ENCODE measurements around the gene PHKB.
A peak's percentile ranks its signal among the peaks of the same experiment; 100 is the strongest.
"Not testable (repeated sequence)": the region's sequence is repeated elsewhere in the genome, so short reads cannot be mapped to it uniquely, and the experiment has no call there.

PHKB gene

DNA sequence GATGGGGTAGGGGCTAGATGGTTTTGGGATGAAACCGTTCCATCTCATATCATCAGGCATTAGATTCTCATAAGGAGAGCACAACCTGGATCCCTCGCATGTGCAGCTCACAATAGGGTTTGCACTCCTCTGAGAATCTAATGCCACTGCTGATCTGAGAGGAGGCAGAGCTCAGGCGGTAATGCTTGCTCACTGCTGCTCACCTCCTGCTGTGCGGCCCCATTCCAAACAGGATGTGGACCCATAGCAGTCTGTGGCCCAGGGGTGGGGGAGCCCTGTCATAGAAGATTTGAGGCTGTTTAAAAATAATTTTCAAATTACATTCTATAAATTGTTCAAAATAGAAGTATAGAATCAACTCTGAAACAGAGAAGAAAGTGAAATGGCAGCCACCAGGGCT lies 50.8 kb downstream of the PHKB start:
- no peak for DNase-seq

DNA sequence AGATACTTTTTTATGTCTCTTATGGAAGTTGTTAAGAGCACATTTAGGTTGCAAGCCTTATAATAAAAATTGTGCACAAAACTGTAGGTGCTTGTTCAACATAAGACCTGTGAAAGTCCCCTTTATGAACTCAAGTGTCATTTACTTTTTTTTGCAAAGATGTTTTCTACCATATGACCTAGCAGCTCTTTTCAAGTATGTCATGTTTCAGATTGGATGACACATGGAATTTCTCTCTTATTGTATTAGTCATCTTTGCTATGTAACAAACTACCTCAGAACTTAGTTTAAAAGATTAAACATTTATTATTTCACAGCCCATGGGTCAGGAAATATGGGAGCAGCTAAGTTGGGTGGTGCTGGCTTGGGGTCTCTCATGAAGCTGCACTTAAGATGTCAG lies 57.9 kb downstream of the PHKB start:
- DNase-seq: no peak

DNA sequence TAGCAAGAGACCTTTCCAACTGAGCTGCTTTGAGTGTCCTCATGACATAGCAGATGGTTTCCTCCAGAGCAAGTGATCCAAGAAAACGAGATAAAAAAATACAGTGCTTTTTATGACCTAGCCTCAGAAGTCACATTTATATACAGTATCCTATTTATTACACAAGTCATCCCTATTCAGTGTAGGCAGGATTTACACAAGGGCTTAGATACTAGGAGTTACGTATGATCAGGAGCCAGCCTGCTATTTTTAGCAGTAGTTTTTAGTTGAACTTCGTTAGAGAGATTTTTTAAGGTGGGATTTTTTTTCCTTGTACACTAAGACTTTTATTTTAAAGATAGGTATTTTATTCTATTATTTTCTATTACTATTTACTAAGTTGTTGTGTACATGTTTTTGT lies 58.4 kb downstream of the PHKB start:
- no peak for DNase-seq

DNA sequence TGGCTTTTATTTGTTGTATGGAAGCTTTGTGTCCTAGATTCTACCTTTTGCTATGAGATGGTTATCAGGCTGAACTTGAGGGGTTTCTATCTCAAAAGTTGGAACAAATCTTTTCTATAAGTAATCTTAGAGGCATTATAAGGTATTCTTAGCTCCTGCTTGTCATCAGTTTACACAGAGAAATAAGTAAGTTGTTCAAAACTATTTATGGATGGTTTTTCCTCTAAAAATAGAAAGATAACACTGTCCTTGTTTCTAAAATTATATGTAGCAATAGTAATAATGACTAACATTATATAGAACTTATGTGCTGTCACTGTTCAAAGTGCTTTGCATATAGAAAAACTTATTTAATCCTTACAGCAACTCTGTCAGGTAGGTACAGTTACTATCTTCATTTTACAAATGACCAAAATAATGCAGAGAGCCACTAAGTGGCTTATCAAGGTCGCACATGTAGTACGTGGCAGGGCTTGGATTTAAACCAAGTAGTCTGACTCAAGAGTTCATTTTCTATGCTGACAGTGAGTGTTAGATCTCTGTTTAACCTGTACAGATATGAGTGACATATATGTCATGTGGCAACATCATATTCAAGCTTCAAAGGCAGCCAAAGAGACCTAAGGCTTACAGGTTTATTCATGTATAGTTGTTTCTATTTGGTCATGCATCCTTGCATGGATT lies 59.0 kb downstream of the PHKB start:
- no peak for DNase-seq

DNA sequence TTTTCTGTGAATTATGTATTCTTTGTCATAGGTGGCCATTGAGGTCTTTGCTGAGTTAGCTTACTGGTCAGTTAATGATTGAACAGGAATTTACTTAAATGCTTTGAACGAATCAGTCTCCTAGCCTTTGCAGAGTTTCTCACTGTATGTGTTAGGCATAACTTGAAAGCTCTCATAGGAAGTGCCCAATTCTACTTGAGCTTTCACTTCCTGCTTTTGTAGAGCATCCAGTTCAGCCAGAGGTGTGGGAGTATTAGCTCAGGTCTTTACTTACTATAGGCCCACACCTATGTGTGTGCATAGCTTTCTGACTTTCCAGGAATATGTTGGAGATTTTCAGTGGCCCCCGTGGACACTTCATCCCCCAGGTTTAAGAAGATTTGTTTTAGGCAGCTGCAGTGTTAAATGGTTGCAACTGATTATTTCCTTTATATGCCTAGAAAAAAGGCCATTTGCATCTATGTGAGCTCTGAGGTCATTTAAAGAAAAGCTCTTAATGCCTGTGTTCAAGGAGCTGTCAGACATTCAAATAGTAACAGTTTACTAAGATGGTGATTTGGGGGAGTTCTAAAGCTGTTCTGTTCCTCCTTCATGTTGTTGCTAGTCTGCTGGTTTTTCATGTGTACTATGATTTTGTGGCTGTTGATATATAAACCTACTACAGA lies 62.3 kb downstream of the PHKB start:
- DNase-seq: peak in 1 of 2 experiments; percentile 38

DNA sequence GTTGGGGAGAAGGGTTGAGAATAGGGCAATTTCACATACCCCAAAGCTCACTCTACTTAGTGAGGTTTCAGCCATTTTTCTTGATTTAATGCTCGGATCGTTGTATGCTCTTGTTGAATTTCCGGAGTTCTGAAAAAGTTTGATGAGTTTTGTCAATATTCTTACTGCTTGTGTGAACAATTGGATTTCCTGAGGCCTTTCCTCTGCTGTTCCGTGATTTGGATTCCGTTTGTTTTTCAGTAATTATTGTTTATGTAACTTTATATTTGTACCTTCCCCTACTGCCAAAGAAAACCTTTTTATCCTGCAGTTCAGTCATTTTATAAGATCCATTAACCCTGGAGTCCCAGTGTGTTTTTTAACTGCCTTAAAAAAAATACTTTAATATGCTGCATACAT lies 62.9 kb downstream of the PHKB start:
- DNase-seq: no peak

DNA sequence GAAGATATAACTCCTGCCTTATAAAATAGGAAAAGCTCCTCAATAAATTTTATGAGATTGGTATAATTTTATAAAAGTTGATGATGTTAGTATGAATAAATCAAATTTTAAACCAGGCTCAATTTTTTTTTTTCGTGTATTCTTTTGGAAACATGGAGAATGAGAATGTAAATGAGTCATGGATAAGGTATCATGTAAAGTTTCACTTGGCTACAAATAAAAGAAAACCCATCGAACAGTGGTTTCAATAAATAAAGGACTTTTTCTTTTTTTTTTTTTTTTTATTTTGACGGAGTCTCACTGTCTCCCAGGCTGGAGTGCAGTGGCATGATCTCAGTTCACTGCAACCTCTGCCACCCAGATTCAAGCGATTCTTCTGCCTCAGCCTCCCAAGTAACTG lies 67.3 kb downstream of the PHKB start:
- DNase-seq: no peak

DNA sequence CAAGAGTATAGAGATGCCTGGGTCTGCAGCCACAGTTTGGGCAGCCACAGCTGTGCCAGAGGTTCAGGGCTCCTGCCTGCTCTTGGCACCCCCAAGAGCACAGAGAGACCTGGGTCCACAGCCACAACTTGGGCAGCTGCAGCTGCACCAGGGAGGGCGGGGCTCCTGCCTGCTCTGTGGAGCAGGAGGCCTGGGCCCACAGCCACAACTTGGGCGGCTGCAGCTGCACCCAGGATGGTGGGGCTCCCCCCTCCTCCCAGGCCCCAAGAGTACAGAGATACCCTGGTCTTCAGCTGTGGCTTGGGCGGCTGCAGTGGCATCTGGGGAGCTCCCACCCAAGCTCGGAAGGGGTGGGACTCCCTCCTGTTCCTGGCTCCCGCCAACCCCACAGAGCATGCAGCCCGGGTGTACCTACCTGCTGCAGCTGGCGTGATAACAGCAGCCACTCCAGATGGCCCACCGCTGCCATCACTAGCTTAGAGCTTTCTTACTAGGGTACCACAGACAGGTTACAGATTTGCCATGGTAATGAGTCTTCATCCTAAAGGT lies 72.7 kb downstream of the PHKB start:
- DNase-seq: no peak

DNA sequence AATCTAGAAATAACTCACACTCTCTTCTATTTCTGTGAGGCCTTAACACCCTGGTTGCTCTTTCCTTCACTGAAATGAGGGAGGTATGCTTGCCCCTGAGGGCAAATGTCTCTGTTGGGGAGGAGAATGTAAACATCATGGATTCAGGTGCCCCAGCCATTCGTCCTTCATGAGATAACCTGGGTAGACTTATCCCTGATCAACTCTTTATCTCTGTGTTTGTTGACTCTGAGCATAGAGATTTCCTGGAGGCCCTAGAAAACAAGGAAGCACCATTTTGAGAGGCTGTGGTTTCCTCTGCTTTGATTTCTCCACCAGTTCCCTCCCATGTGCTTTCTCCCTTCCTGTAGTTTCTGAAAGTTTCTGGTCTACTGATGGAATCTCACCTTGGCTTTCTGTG lies 77.3 kb downstream of the PHKB start:
- DNase-seq: no peak

DNA sequence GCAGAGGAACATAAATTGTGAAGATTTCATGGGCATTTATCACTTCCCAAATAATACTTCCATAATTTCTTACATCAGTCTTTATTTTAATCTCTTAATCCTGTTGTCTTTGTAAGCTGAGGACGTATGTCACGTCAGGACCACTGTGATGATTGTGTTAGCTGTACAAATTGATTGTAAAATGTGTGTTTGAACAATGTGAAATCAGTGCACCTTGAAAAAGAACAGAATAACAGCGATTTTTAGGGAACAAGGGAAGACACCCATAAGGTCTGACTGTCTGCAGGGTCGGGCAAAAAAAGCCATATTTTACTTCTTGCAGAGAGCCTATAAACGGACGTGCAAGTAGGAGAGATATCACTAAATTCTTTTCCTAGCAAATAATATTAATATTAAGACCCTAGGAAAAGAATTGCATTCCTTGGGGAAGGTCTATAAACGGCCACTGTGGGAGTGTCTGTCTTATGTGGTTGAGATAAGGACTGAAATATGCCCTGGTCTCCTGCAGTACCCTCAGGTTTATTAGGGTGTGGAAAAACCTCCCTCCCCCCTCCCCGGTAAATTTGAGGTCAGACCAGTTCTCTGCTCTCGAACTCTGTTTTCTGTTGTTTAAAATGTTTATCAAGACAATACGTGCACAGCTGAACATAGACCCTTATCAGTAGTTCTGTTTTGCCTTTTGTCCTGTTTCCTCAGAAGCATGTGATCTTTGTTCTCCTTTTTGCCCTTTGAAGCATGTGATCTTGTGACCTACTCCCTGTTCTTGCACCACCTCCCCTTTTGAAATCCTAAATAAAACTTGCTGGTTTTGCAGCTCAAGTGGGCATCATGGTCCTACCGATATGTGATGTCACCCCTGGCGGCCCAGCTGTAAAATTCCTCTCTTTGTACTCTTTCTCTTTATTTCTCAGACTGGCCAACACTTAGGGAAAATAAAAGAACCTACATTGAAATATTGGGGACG lies 78.9 kb downstream of the PHKB start:
- not testable (repeated sequence) for DNase-seq

DNA sequence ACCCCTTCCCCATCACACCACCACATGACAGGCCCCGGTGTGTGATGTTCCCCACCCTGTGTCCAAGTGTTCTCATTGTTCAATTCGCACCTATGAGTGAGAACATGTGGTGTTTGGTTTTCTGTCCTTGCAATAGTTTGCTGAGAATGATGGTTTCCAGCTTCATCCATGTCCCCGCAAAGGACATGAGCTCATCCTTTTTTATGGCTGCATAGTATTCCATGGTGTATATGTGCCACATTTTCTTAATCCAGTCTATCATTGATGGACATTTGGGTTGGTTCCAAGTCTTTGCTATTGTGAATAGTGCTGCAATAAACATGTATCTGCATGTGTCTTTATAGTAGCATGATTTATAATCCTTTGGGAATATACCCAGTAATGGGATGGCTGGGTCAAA lies 80.0 kb downstream of the PHKB start:
- not testable (repeated sequence) for DNase-seq

DNA sequence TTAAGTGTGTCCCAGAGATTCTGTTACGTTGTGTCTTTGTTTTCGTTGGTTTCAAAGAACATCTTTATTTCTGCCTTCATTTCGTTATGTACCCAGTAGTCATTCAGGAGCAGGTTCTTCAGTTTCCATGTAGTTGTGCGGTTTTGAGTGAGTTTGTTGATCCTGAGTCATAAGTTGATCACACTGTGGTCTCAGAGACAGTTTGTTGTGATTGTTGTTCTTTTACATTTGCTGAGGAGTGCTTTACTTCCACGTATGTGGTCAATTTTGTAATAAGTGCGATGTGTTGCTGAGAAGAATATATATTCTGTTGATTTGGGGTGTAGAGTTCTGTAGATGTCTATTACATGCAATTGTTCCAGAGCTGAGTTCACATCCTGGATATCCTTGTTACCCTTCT lies 83.1 kb downstream of the PHKB start:
- DNase-seq: not testable (repeated sequence)

DNA sequence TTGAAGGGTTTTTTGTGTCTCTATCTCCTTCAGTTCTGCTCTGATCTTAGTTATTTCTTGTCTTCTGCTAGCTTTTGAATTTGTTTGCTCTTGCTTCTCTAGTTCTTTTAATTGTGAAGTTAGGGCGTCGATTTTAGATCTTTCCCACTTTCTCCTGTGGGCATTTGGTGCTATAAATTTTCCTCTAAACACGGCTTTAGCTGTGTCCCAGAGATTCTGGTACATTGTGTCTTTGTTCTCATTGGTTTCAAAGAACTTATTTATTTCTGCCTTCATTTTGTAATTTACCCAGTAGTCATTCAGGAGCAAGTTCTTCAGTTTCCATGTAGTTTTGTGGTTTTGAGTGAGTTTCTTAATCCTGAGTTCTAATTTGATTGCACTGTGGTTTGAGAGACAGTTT lies 90.1 kb downstream of the PHKB start:
- not testable (repeated sequence) for DNase-seq

DNA sequence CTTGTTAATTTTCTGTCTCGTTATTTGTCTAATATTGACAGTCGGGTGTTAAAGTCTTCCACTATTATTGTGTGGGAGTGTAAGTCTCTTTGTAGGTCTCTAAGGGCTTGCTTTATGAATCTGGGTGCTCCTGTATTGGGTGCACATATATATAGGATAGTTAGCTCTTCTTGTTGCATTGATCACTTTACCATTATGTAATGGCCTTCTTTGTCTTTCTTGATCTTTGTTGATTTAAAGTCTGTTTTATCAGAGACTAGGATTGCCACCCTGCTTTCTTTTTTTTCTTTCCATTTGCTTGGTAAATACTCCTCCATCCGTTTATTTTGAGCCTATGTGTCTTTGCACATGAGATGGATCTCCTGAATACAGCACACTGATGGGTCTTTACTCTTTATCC lies 90.6 kb downstream of the PHKB start:
- not testable (repeated sequence) for DNase-seq

DNA sequence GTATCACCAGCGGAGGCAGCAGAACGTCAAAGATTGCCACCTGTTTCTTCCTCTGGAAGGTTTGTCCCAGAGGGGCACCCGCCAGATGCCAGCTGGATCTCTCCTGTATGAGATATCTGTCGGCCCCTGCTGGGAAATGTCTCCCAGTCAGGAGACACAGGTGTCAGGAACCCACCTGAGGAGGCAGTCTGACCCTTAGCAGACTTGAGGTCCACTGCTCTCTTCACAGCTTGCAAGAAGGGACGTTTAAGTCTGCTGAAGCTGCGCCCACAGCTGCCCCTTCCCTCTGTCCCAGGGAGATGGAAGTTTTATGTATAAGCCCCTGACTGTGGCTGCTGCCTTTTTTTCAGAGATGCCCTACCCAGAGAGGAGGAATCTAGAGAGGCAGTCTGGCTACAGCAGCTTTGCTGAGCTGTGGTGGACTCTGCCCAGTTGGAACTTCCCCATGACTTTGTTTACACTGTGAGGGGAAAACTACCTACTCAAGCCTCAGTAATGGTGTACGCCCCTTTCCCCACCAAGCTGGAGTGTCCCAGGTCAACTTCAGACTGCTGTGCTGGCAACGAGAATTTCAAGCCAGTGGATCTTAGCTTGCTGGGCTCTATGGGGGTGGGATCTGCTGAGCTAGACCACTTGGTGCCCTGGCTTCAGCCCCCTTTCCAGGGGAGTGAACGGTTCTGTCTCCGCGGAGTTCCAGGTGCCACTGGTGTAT lies 92.9 kb downstream of the PHKB start:
- DNase-seq: no peak

DNA sequence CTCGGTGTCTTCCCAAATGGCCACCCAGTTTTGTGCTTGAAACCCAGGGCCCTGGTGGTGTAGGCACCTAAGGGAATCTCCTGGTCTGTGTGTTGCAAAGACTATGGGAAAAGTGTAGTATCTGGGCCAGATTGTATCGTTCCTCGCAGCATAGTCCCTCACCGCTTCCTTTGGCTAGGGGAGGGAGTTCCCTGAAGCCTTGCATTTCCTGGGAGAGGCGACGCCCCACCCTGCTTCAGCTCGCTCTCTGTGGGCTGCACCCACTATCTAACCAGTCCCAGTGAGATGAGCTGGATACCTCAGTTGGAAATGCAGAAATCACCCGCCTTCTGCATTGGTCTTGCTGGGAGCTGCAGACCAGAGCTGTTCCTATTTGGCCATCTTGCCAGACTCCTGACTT lies 93.5 kb downstream of the PHKB start:
- not testable (repeated sequence) for DNase-seq

DNA sequence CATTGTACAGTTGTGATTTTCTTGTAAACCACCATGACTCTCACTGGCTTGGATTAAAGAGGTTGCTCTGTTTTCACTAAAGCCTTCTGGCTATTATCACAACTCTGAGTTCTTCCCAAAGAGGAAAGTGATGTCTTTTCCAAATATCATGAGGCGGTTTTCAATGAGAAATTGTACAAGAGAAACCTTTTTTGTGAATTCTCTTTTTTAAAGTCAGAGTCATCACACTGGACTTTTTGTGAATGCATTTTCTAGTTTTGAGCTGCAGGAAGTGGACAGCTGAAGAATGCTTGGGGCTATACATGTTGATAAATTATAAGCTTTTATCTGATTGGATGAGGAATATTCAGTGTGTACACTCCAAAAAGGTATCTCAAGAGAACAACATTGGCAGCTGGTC lies 100.2 kb downstream of the PHKB start:
- no peak for DNase-seq

DNA sequence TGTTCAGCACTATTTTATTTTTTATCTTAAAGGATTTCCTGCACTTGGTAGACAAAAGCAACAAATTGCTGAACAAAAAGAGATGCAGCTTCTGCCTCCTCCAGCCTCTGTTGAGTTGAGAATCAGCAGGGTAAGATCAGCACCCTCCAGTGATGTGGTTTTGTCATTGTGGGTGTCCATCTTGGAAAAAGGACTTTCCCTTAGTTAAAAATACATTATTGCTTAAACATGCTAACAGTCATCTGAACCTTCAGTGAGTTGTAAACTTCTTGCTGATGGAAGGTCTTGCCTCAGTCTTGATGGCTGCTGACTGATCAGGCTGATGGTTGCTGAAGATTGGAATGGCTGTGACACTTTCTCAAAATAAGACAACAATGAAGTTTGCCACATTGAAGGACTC lies 101.2 kb downstream of the PHKB start:
- DNase-seq: no peak

DNA sequence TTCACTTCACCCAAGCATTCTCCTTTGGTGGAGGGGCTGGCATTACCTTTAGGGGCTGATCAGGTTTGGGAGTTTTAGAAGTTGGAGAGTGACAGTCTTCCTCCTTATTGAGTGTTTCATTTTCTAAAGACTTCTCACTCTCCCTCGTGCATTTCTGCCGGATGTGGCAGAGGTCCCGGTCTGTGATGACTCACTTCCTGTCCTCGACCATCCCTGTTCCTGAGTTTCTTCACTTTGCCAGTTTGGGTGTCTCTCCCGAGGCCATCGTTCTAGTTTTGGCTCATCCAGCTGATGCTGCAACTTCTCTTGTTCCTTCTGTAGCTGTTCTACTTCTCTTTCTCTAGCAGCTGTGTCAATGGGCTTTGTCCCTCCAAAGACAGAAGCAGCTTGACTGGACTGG lies 104.3 kb downstream of the PHKB start:
- peak; percentile 87 to 94 for DNase-seq

DNA sequence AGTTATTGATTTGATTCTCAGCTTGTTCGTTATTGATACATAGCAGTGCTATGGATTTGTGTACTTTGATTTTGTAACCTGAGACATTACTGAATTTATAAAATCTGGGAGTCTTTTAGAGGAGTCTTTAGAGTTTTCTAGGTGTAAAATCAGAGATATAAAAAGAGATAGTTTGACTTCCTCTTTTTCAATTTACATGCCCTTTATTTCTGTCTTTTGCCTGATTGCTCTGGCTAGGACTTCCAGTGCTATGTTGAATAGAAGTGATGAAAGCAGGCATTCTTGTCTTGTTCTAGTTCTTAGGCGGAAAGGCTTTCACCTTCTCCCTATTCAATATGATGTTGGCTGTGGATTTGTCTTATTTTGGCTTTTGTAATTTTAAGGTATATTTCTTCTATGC lies 106.2 kb downstream of the PHKB start:
- peak in 1 of 2 experiments; percentile 42 for DNase-seq

DNA sequence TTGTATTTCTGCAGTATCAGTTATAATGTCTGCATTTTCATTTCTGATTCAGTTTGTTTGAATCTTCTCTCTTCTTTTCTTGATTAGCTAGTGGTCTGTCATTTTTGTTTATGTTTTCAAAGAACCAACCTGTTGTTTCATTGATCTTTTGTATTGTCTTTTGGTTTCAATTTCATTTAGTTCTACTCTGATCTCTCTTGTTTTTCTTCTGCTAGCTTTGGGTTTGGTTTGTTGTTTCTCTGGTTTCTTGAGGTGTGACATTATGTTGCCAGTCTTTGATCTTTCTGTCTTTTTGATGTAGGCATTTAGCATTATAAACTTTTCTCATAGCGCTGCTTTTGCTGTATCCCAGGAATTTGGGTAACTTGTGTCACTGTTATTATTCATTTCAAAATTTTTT lies 107.2 kb downstream of the PHKB start:
- DNase-seq: no peak

DNA sequence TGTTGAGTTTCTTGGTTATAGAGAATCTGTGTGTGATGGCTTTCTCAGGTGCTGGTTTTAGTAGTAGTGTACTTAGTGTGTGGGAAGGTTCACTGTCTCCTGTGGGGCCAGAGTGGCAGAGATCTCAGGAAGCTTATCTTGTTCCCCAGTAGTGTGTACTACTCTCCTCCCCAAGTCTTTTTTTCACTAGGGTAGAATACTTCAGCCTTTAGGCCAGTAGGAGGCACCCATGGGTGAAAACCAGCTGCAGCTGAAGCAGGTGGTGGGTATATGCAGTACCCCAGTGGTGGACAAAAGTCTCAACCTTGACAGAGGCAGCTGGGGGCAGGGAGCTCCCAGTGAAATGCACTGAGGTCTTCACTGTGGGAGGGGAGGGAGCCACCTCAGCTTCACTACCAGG lies 109.9 kb downstream of the PHKB start:
- no peak for DNase-seq

DNA sequence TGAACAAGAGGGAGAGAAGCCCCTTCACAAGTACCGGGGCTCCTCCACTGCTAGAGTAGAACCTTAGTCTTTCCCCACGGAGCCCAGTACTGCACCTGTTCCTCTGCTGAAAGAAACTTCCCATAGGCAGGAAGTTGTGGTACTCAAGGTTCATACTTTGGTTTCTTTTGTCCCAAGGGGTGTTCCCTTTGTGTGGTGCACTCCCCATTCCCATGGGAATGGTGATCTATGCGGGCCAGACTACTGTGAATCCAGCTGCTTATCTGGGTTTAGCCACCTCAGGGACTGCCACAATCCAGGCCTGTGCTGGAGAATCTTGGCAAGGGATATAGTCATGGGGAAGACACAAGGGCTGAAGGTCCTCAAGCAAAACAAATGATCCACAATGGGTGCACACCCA lies 110.6 kb downstream of the PHKB start:
- DNase-seq: no peak
